ENCODE measurements around the gene LMX1B.

The LMX1B gene

GRCh38 chr9:126641118-126641851 lies 27.6 kb downstream of the LMX1B start:
- no peak overlapping the region for H3K4me3 ChIP-seq (ENCODE audit: low read depth, low read length)
- CTCF ChIA-PET, result interaction anchor here (0.7 to 1.4 kb wide), 8 partner anchors 19 to 745 kb away, joined by 3 to 4 read pairs (median 3); no protein-coding TSS in a partner anchor
- TF ChIP-seq ZIC2 (tag by site-specific recombination; IDR thresholded peaks at IDR 0.05), result peak; percentile 62
- TF ChIP-seq ZNF394 (tag by site-specific recombination; IDR thresholded peaks at IDR 0.05; ENCODE audit: borderline replicate concordance), result no peak
- TF ChIP-seq ZSCAN16 (tag by site-specific recombination; IDR thresholded peaks at IDR 0.05), result peak; percentile 94
- no peak for TF ChIP-seq SP3 (tag by site-specific recombination; IDR thresholded peaks at IDR 0.05)
- TF ChIP-seq GLIS1 (tag by site-specific recombination; IDR thresholded peaks at IDR 0.05), result 0 out of 2 replicates have a peak, but pooled peaks have one; percentile 21
- TF ChIP-seq ZNF629 (tag by site-specific recombination; IDR thresholded peaks at IDR 0.05), result peak; percentile 33; the same call in 1 of the 2 replicates
- TF ChIP-seq KLF1 (tag by site-specific recombination; IDR thresholded peaks at IDR 0.05), result peak; percentile 37; the same call in 1 of the 2 replicates
- TF ChIP-seq ZBTB6 (tag by site-specific recombination; IDR thresholded peaks at IDR 0.05), result peak; percentile 62; the same call in 1 of the 2 replicates
- POLR2A ChIA-PET, result interaction anchor here (0.7 to 0.9 kb wide), 2 partner anchors 28 to 32 kb away, joined by 3 read pairs; partner anchors contain the start of gene LMX1B
- no peak overlapping the region for H3K27ac ChIP-seq (ENCODE audit: extremely low read depth, low read depth, low read length)
- H3K4me1 ChIP-seq (ENCODE audit: control insufficient read depth, insufficient read depth, low read length), result peaks cover 5% of the 10 kb centered on the region; the same call in 1 of the 2 replicates
- no peaks in the 10 kb centered on the region for H3K9me3 ChIP-seq (ENCODE audit: control insufficient read depth, insufficient read depth, low read depth, low read length)
- no peaks in the 10 kb centered on the region for H3K36me3 ChIP-seq (ENCODE audit: control insufficient read depth in 2 of 2, insufficient read depth in 1 of 2, low read length in 2 of 2)

GRCh38 chr9:126642010-126642744 lies 28.4 kb downstream of the LMX1B start:
- ChIA-PET POLR2A (interaction anchor here (0.9 kb wide), 1 partner anchor 28 kb away, joined by 3 read pairs; the partner anchor contains the start of gene LMX1B), CTCF (interaction anchor here (0.6 to 1.5 kb wide), 4 partner anchors 20 to 143 kb away, joined by 3 to 5 read pairs (median 3); no protein-coding TSS in a partner anchor)
- Histone ChIP-seq H3K9me3 (ENCODE audit: control insufficient read depth, insufficient read depth, low read depth, low read length) (no peaks in the 10 kb centered on the region), H3K4me3 (ENCODE audit: low read depth, low read length) (no peak overlapping the region), H3K36me3 (ENCODE audit: control insufficient read depth in 2 of 2, insufficient read depth in 1 of 2, low read length in 2 of 2) (no peaks in the 10 kb centered on the region), H3K4me1 (ENCODE audit: control insufficient read depth, insufficient read depth, low read length) (peaks cover 5% of the 10 kb centered on the region; the same call in 1 of the 2 replicates), H3K27ac (ENCODE audit: extremely low read depth, low read depth, low read length) (no peak overlapping the region; the same call in 1 of the 2 replicates)
- peak; percentile 43; the same call in 1 of the 2 replicates for TF ChIP-seq ZFHX2 (tag by site-specific recombination; conservative IDR thresholded peaks at IDR 0.05)
- peak; percentile 19; the same call in 1 of the 2 replicates for TF ChIP-seq GLIS2 (tag by site-specific recombination; IDR thresholded peaks at IDR 0.05)
- peak; percentile 24; the same call in 1 of the 2 replicates for TF ChIP-seq ZIC2 (tag by site-specific recombination; IDR thresholded peaks at IDR 0.05)
- TF ChIP-seq GLIS1 (tag by site-specific recombination; IDR thresholded peaks at IDR 0.05), result peak; percentile 92
- TF ChIP-seq ZNF791 (tag by site-specific recombination; IDR thresholded peaks at IDR 0.05), result no peak
- TF ChIP-seq EGR2 (tag by site-specific recombination; IDR thresholded peaks at IDR 0.05; ENCODE audit: low read depth), result peak; percentile 62; the same call in 1 of the 2 replicates

DNA sequence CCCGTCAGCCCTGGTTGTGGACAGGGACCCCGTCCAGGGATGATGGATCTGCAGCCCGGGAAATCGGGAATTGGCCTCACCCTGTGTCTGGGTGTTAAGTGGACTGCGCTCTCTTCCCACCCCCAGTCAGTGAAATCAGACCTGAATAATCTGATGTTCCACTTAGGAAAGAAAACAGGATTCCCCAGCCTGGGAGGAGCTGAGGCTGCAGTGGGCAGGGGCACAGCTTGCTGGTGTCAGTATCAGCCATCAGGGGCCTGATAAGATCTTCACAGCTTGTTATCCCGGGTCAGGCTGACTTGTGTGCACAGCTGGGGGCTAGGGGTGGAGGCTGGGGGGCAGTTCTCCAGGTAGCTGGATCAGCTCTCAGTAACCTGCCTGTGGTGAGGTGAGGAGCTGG lies 29.1 kb downstream of the LMX1B start:
- Histone ChIP-seq H3K4me1 (ENCODE audit: control insufficient read depth, insufficient read depth, low read length) (peaks cover 5% of the 10 kb centered on the region; the same call in 1 of the 2 replicates), H3K27ac (ENCODE audit: extremely low read depth, low read depth, low read length) (no peak overlapping the region; the same call in 1 of the 2 replicates), H3K4me3 (ENCODE audit: low read depth, low read length) (no peak overlapping the region), H3K9me3 (ENCODE audit: control insufficient read depth, insufficient read depth, low read depth, low read length) (no peaks in the 10 kb centered on the region), H3K36me3 (ENCODE audit: control insufficient read depth in 2 of 2, insufficient read depth in 1 of 2, low read length in 2 of 2) (no peaks in the 10 kb centered on the region)
- CTCF ChIA-PET, result interaction anchor here (1.1 to 1.5 kb wide), 3 partner anchors 47 to 139 kb away, joined by 3 to 5 read pairs (median 3); no protein-coding TSS in a partner anchor
- POLR2A ChIA-PET, result no interaction called here
- TF ChIP-seq ZNF555 (tag by site-specific recombination; conservative IDR thresholded peaks at IDR 0.05), result no peak
- no peak for TF ChIP-seq MYNN (tag by site-specific recombination; IDR thresholded peaks at IDR 0.05; ENCODE audit: borderline replicate concordance)
- no peak for TF ChIP-seq SP2 (tag by site-specific recombination; IDR thresholded peaks at IDR 0.05)
- no peak for TF ChIP-seq ZNF518A (tag by site-specific recombination; conservative IDR thresholded peaks at IDR 0.05; ENCODE audit: low read depth)
- TF ChIP-seq TRIM28 (IDR thresholded peaks at IDR 0.05; ENCODE audit: borderline replicate concordance, low read length), result 0 out of 2 replicates have a peak, but pooled peaks have one; percentile 23
- no peak for TF ChIP-seq HOXD13 (CRISPR knock-in tag; IDR thresholded peaks at IDR 0.05; ENCODE audit: borderline replicate concordance)

Data from HEK293 (cell line).